ENCODE measurements around the gene ADAT2. TPM values are rescaled to one million over a fixed set of nuclear protein-coding genes. Genes with fewer than 3 reads are reported as not detected.

Gene ADAT2
- total RNA-seq, 3 donors from 2014 or later = 6.9 to 10.2 (median 8.5) TPM

- intact Hi-C loops (cut with DNase I; ENCODE audit: low total_unique reads) = no loop called here
- Histone ChIP-seq H3K4me1 (no peaks in the 10 kb centered on the region), H3K4me3 (no peak overlapping the region), H3K9me3 (no peaks in the 10 kb centered on the region), H3K27me3 (no peaks in the 10 kb centered on the region), H3K27ac (no peak overlapping the region), H3K36me3 (no peaks in the 10 kb centered on the region)
- DNase-seq (ENCODE audit: low spot score in 2 of 2) = no peak
- no peak for TF ChIP-seq POLR2AphosphoS5 (IDR thresholded peaks at IDR 0.05)
- TF ChIP-seq CTCF (IDR thresholded peaks at IDR 0.05) = no peak
- TF ChIP-seq POLR2A (IDR thresholded peaks at IDR 0.05) = no peak
Observed at GRCh38 chr6:143390278-143390677, 60.2 kb downstream of the ADAT2 start.

GRCh38 chr6:143385636-143386035, 64.9 kb downstream of the ADAT2 start:
- Histone ChIP-seq H3K4me1 (no peaks in the 10 kb centered on the region), H3K4me3 (no peak overlapping the region), H3K9me3 (peaks cover 0 to 3% of the 10 kb centered on the region in 2 donors), H3K36me3 (no peaks in the 10 kb centered on the region), H3K27ac (no peak overlapping the region), H3K27me3 (no peaks in the 10 kb centered on the region)
- intact Hi-C loops (cut with DNase I; ENCODE audit: low total_unique reads) = no loop called here
- no peak for DNase-seq (ENCODE audit: low spot score in 2 of 2)
- TF ChIP-seq POLR2AphosphoS5 (IDR thresholded peaks at IDR 0.05) = no peak
- TF ChIP-seq CTCF (IDR thresholded peaks at IDR 0.05) = no peak
- TF ChIP-seq POLR2A (IDR thresholded peaks at IDR 0.05) = no peak

GRCh38 chr6:143376861-143377260, 73.6 kb downstream of the ADAT2 start:
- no peak for TF ChIP-seq POLR2A (IDR thresholded peaks at IDR 0.05)
- no peak for TF ChIP-seq POLR2AphosphoS5 (IDR thresholded peaks at IDR 0.05)
- TF ChIP-seq CTCF (IDR thresholded peaks at IDR 0.05) = no peak
- intact Hi-C loops (cut with DNase I; ENCODE audit: low total_unique reads) = no loop called here
- Histone ChIP-seq H3K9me3 (no peaks in the 10 kb centered on the region), H3K4me3 (no peak overlapping the region), H3K27me3 (no peaks in the 10 kb centered on the region), H3K4me1 (no peaks in the 10 kb centered on the region), H3K36me3 (no peaks in the 10 kb centered on the region), H3K27ac (no peak overlapping the region)
- no peak for DNase-seq (ENCODE audit: low spot score in 2 of 2)

GRCh38 chr6:143376375-143376774, 74.1 kb downstream of the ADAT2 start:
- H3K27ac ChIP-seq = no peak overlapping the region
- TF ChIP-seq POLR2A (IDR thresholded peaks at IDR 0.05) (no peak), POLR2AphosphoS5 (IDR thresholded peaks at IDR 0.05) (no peak), CTCF (IDR thresholded peaks at IDR 0.05) (no peak)
- no peaks in the 10 kb centered on the region for H3K4me1 ChIP-seq
- intact Hi-C loops (cut with DNase I; ENCODE audit: low total_unique reads) = no loop called here
- H3K4me3 ChIP-seq = no peak overlapping the region
- no peaks in the 10 kb centered on the region for H3K9me3 ChIP-seq
- no peaks in the 10 kb centered on the region for H3K36me3 ChIP-seq
- no peak for DNase-seq (ENCODE audit: low spot score in 2 of 2)
- no peaks in the 10 kb centered on the region for H3K27me3 ChIP-seq

- TF ChIP-seq CTCF (IDR thresholded peaks at IDR 0.05) (no peak), POLR2AphosphoS5 (IDR thresholded peaks at IDR 0.05) (no peak), POLR2A (IDR thresholded peaks at IDR 0.05) (no peak)
- Histone ChIP-seq H3K36me3 (no peaks in the 10 kb centered on the region), H3K27ac (no peak overlapping the region), H3K9me3 (no peaks in the 10 kb centered on the region), H3K27me3 (no peaks in the 10 kb centered on the region), H3K4me1 (no peaks in the 10 kb centered on the region), H3K4me3 (no peak overlapping the region)
- intact Hi-C loops (cut with DNase I; ENCODE audit: low total_unique reads) = no loop called here
- no peak for DNase-seq (ENCODE audit: low spot score in 2 of 2)
Observed at GRCh38 chr6:143375022-143375585, 75.4 kb downstream of the ADAT2 start.

Measured in breast epithelium (tissue), 4 donors.